GM20000 (cell line): Measurements from ENCODE around the gene TACR1.

Experiments used
- DNase-seq: peaks from one replicate; pipeline ENCODE4 v3.0.0; 2012; ENCODE audit warnings: low spot score
- TF ChIP-seq, protein P1 (sequence below): IDR thresholded peaks from 2 replicates; pipeline ENCODE4 v1.5.1; 2012; ENCODE audit warnings: mild to moderate bottlenecking, control low read depth; ENCODE audit errors: extremely low read depth, missing control alignments

The TACR1 gene

GRCh38 chr2:75099521-75099922, 99.8 kb downstream of the TACR1 start:
- DNase-seq = no peak
- TF ChIP-seq, protein P1, sequence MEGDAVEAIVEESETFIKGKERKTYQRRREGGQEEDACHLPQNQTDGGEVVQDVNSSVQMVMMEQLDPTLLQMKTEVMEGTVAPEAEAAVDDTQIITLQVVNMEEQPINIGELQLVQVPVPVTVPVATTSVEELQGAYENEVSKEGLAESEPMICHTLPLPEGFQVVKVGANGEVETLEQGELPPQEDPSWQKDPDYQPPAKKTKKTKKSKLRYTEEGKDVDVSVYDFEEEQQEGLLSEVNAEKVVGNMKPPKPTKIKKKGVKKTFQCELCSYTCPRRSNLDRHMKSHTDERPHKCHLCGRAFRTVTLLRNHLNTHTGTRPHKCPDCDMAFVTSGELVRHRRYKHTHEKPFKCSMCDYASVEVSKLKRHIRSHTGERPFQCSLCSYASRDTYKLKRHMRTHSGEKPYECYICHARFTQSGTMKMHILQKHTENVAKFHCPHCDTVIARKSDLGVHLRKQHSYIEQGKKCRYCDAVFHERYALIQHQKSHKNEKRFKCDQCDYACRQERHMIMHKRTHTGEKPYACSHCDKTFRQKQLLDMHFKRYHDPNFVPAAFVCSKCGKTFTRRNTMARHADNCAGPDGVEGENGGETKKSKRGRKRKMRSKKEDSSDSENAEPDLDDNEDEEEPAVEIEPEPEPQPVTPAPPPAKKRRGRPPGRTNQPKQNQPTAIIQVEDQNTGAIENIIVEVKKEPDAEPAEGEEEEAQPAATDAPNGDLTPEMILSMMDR = no peak

GRCh38 chr2:75098856-75099255, 100.5 kb downstream of the TACR1 start:
- TF ChIP-seq, protein P1 = peak; percentile 34
- peak; percentile 27 for DNase-seq

- TF ChIP-seq, protein P1 = no peak
- DNase-seq = no peak
These were observed 101.5 kb downstream of the TACR1 start for GRCh38 chr2:75097831-75098230.

- TF ChIP-seq, protein P1 = no peak
- DNase-seq = no peak
These were observed 104.9 kb downstream of the TACR1 start for GRCh38 chr2:75094405-75094804.

GRCh38 chr2:75090770-75091515, 108.4 kb downstream of the TACR1 start:
- DNase-seq = no peak

DNA sequence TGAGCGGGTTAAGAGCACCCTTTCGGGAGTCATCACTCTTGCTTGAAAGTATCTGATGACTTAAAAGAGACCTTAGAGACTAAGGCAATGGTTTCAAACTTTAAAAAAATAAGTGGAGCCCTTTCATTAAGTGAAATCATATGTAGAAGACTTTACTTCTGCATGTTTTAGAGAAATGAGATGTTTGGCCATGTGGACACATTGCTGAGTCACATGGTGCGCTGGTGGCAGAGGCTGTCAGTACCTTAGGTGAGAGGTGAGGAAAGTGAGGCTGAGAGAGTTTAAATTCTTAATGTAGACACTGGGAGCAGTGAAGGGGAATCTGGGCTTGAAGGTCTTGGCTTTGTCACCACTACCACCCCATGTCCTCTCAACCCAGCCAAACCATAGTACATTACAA, 109.8 kb downstream of the TACR1 start:
- TF ChIP-seq, protein P1 = no peak
- DNase-seq = no peak

More at GRCh38 chr2:75090770-75091515, 108.4 kb downstream of the TACR1 start:
- TF ChIP-seq, protein P1 = no peak

- TF ChIP-seq, protein P1 = no peak
- no peak for DNase-seq
These were observed 110.5 kb downstream of the TACR1 start for GRCh38 chr2:75088791-75089190.
